Mucosa of descending colon (tissue), 3 donors: ENCODE data around the gene ACOT7. TPM values are rescaled to one million over a fixed set of nuclear protein-coding genes. Genes with fewer than 3 reads are reported as not detected.
"Not testable (repeated sequence)": the region's sequence is repeated elsewhere in the genome, so short reads cannot be mapped to it uniquely, and the experiment has no call there.

Experiments used
- ATAC-seq: fragments of 200-7000 bp; cut with Tn5 transposase; one replicate; pipeline ENCODE4 v1.9.1; 2020; ENCODE audit warnings: mild to moderate bottlenecking, moderate library complexity
- DNase-seq, 3 donors: peaks; one replicate each; pipeline ENCODE4 v3.0.0-alpha.2; 2020
- H3K36me3 ChIP-seq: fragments of 200-600 bp; one replicate; pipeline ENCODE4 v1.8.0; 2021; ENCODE audit warnings: low read depth, mild to moderate bottlenecking
- H3K4me1 ChIP-seq: fragments of 200-600 bp; one replicate; pipeline ENCODE4 v1.8.0; 2021; ENCODE audit warnings: low read depth, mild to moderate bottlenecking
- H3K4me3 ChIP-seq: fragments of 200-600 bp; one replicate; pipeline ENCODE4 v1.8.0; 2021; ENCODE audit warnings: mild to moderate bottlenecking
- H3K9me3 ChIP-seq: fragments of 200-600 bp; one replicate; pipeline ENCODE4 v1.8.0; 2021; ENCODE audit warnings: mild to moderate bottlenecking
- intact Hi-C, 2 donors: fragments of 100-400 bp; cut with DNase I in 1 of 2; cut with micrococcal nuclease in 1 of 2; formaldehyde crosslinking; loops; one replicate each; pipeline versions ENCODE4 v1.11.0 to v1.11.1; 2022; cut with DNase I, micrococcal nuclease
- total RNA-seq, 3 donors: library from RNA; stranded (reverse); fragmentation: NEBNext Ultra II Directional in 2 of 3; extraction: Animal tissue kit (Norgen Biotek cat#: 25700) in 2 of 3; gene quantifications; one replicate each; pipeline versions ENCODE4 v1.2.1 to v1.2.4, GENCODE V29; 2021 to 2023
- TF ChIP-seq, protein P1 (sequence below): fragments of 200-600 bp; IDR thresholded peaks from one replicate; pipeline ENCODE4 v1.8.0; 2022; ENCODE audit warnings: antibody characterized with exemption, mild to moderate bottlenecking
- donor health status: DM: no; HTN: no; CAD: no; lungs with moderate emphysema.
- donor health status: DM: no; HTN: no; CAD: no.
- donor health status: DM: no; HTN: yes; CAD: no.

Gene ACOT7
- total RNA-seq, 3 donors from 2014 or later: 37.9 to 60.1 (median 42.7) TPM

DNA sequence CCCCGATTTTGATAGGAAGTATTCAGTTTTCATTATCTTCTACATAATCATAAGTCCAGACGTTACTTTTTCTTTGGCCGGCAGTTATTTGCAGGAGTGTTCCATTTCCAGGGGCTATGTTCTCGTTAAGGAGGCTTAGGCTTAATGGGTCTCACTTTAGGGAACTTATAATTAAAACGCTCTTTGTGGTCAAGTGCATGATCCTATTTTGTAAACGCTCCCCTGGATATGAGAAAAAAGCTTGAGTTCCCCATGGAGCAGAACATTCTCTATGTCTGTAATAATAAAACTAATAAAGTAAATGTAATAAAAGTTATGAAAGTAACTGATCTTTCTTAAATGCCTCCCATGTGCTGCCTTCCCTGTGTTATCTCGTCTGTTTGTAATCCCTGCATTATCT, 84.0 kb downstream of the ACOT7 start:
- Histone ChIP-seq H3K36me3 (no peaks in the 10 kb centered on the region), H3K9me3 (no peaks in the 10 kb centered on the region), H3K4me1 (no peaks in the 10 kb centered on the region), H3K4me3 (no peak overlapping the region)
- TF ChIP-seq, protein P1, sequence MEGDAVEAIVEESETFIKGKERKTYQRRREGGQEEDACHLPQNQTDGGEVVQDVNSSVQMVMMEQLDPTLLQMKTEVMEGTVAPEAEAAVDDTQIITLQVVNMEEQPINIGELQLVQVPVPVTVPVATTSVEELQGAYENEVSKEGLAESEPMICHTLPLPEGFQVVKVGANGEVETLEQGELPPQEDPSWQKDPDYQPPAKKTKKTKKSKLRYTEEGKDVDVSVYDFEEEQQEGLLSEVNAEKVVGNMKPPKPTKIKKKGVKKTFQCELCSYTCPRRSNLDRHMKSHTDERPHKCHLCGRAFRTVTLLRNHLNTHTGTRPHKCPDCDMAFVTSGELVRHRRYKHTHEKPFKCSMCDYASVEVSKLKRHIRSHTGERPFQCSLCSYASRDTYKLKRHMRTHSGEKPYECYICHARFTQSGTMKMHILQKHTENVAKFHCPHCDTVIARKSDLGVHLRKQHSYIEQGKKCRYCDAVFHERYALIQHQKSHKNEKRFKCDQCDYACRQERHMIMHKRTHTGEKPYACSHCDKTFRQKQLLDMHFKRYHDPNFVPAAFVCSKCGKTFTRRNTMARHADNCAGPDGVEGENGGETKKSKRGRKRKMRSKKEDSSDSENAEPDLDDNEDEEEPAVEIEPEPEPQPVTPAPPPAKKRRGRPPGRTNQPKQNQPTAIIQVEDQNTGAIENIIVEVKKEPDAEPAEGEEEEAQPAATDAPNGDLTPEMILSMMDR: no peak
- ATAC-seq (no peak), DNase-seq (no peak)
- intact Hi-C loops: no loop called here

DNA sequence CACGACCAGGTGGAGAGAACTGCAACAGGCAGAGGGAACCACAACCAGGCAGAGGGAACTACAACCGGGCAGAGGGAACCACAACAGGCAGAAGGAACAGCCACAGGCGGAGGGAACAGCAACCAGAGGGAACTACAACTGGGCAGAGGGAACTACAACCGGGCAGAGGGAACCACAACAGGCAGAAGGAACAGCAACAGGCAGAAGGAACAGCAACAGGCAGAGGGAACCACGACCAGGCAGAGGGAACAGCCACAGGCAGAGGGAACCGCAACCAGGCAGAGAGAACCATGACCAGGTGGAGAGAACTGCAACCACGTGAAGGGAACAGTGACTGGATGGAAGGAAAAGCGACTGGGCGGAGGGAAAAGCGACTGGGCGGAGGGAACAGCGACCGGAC, 85.1 kb downstream of the ACOT7 start:
- no peak overlapping the region for H3K4me3 ChIP-seq
- no peaks in the 10 kb centered on the region for H3K4me1 ChIP-seq
- no peaks in the 10 kb centered on the region for H3K9me3 ChIP-seq
- intact Hi-C loops: no loop called here
- TF ChIP-seq, protein P1: no peak
- ATAC-seq (no peak), DNase-seq (no peak)
- no peaks in the 10 kb centered on the region for H3K36me3 ChIP-seq

DNA sequence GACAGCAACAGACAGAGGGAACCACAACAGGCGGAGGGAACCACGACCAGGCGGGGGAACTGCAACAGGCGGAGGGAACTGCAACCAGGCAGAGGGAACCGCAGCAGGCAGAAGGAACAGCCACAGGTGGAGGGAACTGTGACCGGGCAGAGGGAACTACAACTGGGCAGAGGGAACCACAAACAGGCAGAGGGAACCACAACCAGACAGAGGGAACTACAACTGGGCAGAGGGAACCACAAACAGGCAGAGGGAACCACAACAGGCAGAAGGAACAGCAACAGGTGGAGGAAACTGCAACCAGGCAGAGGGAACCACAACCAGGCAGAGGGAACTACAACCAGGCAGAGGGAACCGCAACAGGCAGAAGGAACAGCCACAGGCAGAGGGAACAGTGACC, 85.9 kb downstream of the ACOT7 start:
- intact Hi-C loops: not testable (repeated sequence)

DNA sequence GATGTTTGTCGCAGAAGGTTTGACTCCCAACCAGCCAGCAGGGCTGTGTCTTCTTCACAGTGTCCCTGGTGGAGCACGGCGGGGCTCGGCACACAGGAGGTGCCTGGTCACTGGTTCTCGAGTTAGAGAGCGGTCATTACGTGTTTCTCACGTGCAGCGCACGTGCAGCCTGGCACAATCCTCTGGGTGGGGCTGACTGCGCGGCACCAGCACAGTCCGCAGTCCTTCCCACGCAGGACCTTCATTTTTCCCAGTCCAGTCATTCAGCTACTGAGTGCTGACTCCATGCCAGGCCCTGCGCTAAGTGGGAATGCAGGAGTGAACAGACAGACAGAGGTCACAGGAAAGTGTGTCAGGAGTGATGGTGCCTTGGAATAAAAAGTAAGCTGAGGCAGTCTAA, 86.5 kb downstream of the ACOT7 start:
- ATAC-seq: no peak
- Histone ChIP-seq H3K9me3 (no peaks in the 10 kb centered on the region), H3K4me3 (no peak overlapping the region), H3K36me3 (no peaks in the 10 kb centered on the region), H3K4me1 (no peaks in the 10 kb centered on the region)
- no peak for DNase-seq
- TF ChIP-seq, protein P1: no peak
- intact Hi-C loops: no loop called here

More for the DNA sequence above, 85.9 kb downstream of the ACOT7 start:
- not testable (repeated sequence) for ATAC-seq, H3K9me3 ChIP-seq, H3K36me3 ChIP-seq, H3K4me3 ChIP-seq, DNase-seq, H3K4me1 ChIP-seq

DNA sequence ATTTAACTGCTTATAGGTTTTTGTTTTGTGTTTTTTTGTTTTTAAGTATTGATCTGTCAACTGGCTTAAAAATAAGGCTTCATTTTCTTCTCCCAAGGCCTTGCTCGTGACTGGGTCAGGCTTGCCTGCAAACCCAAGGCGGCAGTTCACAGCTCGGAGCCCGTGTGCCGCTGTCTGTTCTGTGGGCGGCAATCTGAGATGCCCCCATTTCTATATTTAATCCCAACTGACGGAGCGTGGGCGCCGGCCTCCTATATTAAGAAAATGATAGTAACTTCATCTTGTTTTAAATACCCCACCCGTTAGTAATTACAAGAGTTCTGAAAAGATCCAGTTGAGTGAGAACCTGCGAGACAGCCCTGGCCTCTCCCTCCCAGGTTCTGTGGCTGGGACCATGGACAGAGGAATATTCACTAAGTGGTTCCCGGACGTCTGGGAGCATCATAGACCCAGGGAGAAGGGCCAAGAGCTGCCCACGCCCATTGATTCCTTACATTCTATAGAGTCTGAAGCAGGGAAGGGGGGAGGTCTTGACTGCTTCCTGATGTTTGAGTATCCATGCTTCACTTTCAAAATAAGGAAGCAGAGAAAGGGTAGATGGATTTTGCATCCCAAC, 90.1 kb downstream of the ACOT7 start:
- DNase-seq (no peak), ATAC-seq (no peak)
- no peak overlapping the region for H3K4me3 ChIP-seq
- TF ChIP-seq, protein P1: no peak
- intact Hi-C loops: no loop called here
- H3K36me3 ChIP-seq: no peaks in the 10 kb centered on the region
- H3K9me3 ChIP-seq: no peaks in the 10 kb centered on the region
- peaks cover 5% of the 10 kb centered on the region for H3K4me1 ChIP-seq

DNA sequence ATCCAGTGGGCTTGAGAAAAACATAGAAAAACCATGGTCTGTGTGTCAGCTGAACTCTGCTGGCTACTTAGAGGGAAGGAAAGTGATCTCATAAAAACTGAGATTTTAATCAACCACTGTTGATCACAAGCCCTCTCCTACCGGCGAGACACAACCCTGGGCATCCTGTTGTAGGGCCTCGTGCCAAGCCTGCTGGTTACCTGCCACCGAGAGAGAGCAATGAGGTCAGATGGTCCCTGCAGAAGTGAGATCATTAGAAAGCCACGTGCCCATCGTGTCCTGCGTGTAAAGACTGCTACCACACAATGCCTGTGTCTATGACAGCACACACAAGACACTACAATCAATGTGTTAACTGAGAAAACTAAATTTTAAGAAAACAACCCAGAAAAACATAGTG, 91.0 kb downstream of the ACOT7 start:
- TF ChIP-seq, protein P1: no peak
- ATAC-seq (no peak), DNase-seq (peak in 1 of 3 donors; percentile 17)
- intact Hi-C loops: no loop called here
- peaks cover 5% of the 10 kb centered on the region for H3K4me1 ChIP-seq
- no peak overlapping the region for H3K4me3 ChIP-seq
- H3K9me3 ChIP-seq: no peaks in the 10 kb centered on the region
- no peaks in the 10 kb centered on the region for H3K36me3 ChIP-seq
